HepG2 (cell line): ENCODE results near the gene RILP. TPM values are rescaled to one million over a fixed set of nuclear protein-coding genes. Genes with fewer than 3 reads are reported as not detected.
A peak's percentile ranks its signal among the peaks of the same experiment; 100 is the strongest.

Experiments
- CC2D1A ChIP-seq: sonication (generic); formaldehyde crosslinking; IDR thresholded peaks from 2 replicates; pipeline ENCODE4 v1.8.1; 2023; ENCODE audit warnings: mild to moderate bottlenecking, missing genetic modification reagents
- EHMT2 ChIP-seq: fragments of 200-600 bp; sonication (generic); IDR thresholded peaks from 2 replicates; pipeline ENCODE4 v1.7.0; 2017; ENCODE audit warnings: antibody characterized with exemption, low read depth, low read length, borderline replicate concordance
- HDAC1 ChIP-seq: sonication (generic); formaldehyde crosslinking; IDR thresholded peaks from 2 replicates; pipeline ENCODE4 v1.5.1; 2020; ENCODE audit warnings: mild to moderate bottlenecking, missing genetic modification reagents
- RFX1 ChIP-seq: fragments of 450-650 bp; IDR thresholded peaks from 2 replicates; pipeline ENCODE4 v1.6.1; 2017
- SRY ChIP-seq: sonication (generic); formaldehyde crosslinking; IDR thresholded peaks from 2 replicates; pipeline ENCODE4 v1.8.0; 2022; ENCODE audit warnings: mild to moderate bottlenecking, missing genetic modification reagents
- ZNF3 ChIP-seq: IDR thresholded peaks from 2 replicates; pipeline ENCODE4 v1.7.0; 2017; ENCODE audit warnings: inconsistent platforms
- ZNF383 ChIP-seq: sonication (generic); formaldehyde crosslinking; IDR thresholded peaks from 2 replicates; pipeline ENCODE4 v1.4.0; 2020; ENCODE audit warnings: missing genetic modification reagents, mild to moderate bottlenecking, borderline replicate concordance
- ZNF549 ChIP-seq: sonication (generic); formaldehyde crosslinking; IDR thresholded peaks from 2 replicates; pipeline ENCODE4 v1.5.0; 2020; ENCODE audit warnings: missing genetic modification reagents
- ZNF570 ChIP-seq: sonication (generic); formaldehyde crosslinking; IDR thresholded peaks from 2 replicates; pipeline ENCODE4 v1.4.0; 2020; ENCODE audit warnings: mild to moderate bottlenecking, missing genetic modification reagents, borderline replicate concordance
- ZNF768 ChIP-seq: sonication (generic); formaldehyde crosslinking; IDR thresholded peaks from 2 replicates; pipeline ENCODE4 v1.4.0; 2020; ENCODE audit warnings: missing genetic modification reagents
- ZSCAN30 ChIP-seq: sonication (generic); formaldehyde crosslinking; IDR thresholded peaks from 2 replicates; pipeline ENCODE4 v1.5.0; 2020; ENCODE audit warnings: mild to moderate bottlenecking, missing genetic modification reagents
- polyA plus RNA-seq, 8 experiments: library from polyadenylated mRNA; depleted of rRNA in 3 of 8; stranded (reverse) in 7 of 8; unstranded in 1 of 8; fragments of >200 nt; fragmentation: Illumina TruSeq in 4 of 8; extraction: Trizol in 4 of 8; gene quantifications; 2 replicates each; pipeline versions ENCODE4 v1.2.1 to v1.2.3, GENCODE V29; 2011 to 2016; ENCODE audit warnings: low read depth in 4 of 8, missing spikeins in 1 of 8, mixed read lengths in 1 of 8; ENCODE audit not compliant: insufficient read depth in 1 of 8
- total RNA-seq, 5 experiments: library from RNA; depleted of rRNA; stranded (reverse); fragments of >200 nt; fragmentation: Illumina TruSeq; extraction: Trizol; gene quantifications; 2 replicates each; pipeline ENCODE4 v1.2.3, GENCODE V29; 2016; ENCODE audit warnings: low read depth in 1 of 5
- TF ChIP-seq, protein P1 (sequence below): sonication (generic); formaldehyde crosslinking; IDR thresholded peaks from 2 replicates; pipeline ENCODE4 v1.9.0; 2021; ENCODE audit warnings: missing genetic modification reagents, borderline replicate concordance
- TF ChIP-seq, protein P2 (sequence below): sonication (generic); formaldehyde crosslinking; IDR thresholded peaks from 2 replicates; pipeline ENCODE4 v1.4.0; 2020; ENCODE audit warnings: missing genetic modification reagents
- TF ChIP-seq, protein P3 (sequence below): sonication (generic); formaldehyde crosslinking; IDR thresholded peaks from 2 replicates; pipeline ENCODE4 v1.4.0; 2020; ENCODE audit warnings: missing genetic modification reagents, borderline replicate concordance
- TF ChIP-seq, protein P4 (sequence below): sonication (generic); formaldehyde crosslinking; IDR thresholded peaks from 2 replicates; pipeline ENCODE4 v1.8.1; 2022; ENCODE audit warnings: low read depth, mild to moderate bottlenecking, missing genetic modification reagents
- TF ChIP-seq, protein P5 (sequence below): sonication (generic); formaldehyde crosslinking; IDR thresholded peaks from 2 replicates; pipeline ENCODE4 v1.8.1; 2022; ENCODE audit warnings: mild to moderate bottlenecking, missing genetic modification reagents
- TF ChIP-seq, protein P6 (sequence below): sonication (generic); formaldehyde crosslinking; IDR thresholded peaks from 2 replicates; pipeline ENCODE4 v1.4.0; 2020; ENCODE audit warnings: missing genetic modification reagents

Gene RILP
- total and polyA plus RNA-seq, 2 of the 13 experiments (the other 11 are each of a cell fraction or from before 2014, with no cell fraction given), result 6.6 to 8.1 TPM

DNA sequence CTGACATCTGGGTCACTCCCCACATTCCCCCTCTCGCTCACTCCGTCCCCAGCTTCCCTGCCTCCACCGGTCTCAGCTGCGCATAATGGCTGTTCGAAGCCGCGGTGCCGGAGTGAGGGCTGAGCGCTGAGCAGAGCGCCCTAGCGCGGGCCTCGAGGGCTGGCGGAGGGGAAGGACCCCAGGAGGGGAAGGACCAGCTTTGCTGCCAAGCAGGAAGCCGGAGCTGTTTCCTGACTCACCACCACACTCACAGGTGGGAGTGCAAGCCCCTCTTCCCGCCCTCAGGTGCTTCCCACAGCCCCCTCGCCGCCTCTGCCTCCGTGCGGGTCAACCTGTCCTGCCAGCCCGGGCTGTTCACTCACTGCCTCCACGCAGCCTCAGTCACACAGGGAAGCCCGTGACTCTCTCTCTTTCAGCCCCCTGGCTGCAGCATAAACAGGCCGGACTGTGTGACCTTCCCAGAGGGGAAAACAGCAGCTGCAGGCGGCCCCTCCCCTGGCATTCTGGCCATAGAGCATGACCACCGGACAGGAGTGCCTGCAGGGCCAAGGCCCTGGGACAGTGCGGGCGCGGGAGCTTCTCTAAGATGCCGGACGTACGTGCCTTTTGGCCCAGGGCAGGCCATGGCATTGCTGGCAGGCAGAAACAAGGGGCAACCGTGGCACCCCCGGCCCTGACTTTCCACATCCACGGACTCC is 44.7 kb downstream of the RILP start (continued):
- TF ChIP-seq, protein P1, sequence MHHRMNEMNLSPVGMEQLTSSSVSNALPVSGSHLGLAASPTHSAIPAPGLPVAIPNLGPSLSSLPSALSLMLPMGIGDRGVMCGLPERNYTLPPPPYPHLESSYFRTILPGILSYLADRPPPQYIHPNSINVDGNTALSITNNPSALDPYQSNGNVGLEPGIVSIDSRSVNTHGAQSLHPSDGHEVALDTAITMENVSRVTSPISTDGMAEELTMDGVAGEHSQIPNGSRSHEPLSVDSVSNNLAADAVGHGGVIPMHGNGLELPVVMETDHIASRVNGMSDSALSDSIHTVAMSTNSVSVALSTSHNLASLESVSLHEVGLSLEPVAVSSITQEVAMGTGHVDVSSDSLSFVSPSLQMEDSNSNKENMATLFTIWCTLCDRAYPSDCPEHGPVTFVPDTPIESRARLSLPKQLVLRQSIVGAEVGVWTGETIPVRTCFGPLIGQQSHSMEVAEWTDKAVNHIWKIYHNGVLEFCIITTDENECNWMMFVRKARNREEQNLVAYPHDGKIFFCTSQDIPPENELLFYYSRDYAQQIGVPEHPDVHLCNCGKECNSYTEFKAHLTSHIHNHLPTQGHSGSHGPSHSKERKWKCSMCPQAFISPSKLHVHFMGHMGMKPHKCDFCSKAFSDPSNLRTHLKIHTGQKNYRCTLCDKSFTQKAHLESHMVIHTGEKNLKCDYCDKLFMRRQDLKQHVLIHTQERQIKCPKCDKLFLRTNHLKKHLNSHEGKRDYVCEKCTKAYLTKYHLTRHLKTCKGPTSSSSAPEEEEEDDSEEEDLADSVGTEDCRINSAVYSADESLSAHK (CRISPR knock-in tag), result no peak
- no peak for TF ChIP-seq ZNF570
- TF ChIP-seq ZNF549 (CRISPR knock-in tag), result no peak
- TF ChIP-seq, protein P2, sequence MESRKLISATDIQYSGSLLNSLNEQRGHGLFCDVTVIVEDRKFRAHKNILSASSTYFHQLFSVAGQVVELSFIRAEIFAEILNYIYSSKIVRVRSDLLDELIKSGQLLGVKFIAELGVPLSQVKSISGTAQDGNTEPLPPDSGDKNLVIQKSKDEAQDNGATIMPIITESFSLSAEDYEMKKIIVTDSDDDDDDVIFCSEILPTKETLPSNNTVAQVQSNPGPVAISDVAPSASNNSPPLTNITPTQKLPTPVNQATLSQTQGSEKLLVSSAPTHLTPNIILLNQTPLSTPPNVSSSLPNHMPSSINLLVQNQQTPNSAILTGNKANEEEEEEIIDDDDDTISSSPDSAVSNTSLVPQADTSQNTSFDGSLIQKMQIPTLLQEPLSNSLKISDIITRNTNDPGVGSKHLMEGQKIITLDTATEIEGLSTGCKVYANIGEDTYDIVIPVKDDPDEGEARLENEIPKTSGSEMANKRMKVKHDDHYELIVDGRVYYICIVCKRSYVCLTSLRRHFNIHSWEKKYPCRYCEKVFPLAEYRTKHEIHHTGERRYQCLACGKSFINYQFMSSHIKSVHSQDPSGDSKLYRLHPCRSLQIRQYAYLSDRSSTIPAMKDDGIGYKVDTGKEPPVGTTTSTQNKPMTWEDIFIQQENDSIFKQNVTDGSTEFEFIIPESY, result 0 out of 2 replicates have a peak, but pooled peaks have one; percentile 10
- TF ChIP-seq ZNF3 (CRISPR knock-in tag), result no peak
- TF ChIP-seq HDAC1 (CRISPR knock-in tag), result peak; percentile 18; the same call in 1 of the 2 replicates
- TF ChIP-seq, protein P3, sequence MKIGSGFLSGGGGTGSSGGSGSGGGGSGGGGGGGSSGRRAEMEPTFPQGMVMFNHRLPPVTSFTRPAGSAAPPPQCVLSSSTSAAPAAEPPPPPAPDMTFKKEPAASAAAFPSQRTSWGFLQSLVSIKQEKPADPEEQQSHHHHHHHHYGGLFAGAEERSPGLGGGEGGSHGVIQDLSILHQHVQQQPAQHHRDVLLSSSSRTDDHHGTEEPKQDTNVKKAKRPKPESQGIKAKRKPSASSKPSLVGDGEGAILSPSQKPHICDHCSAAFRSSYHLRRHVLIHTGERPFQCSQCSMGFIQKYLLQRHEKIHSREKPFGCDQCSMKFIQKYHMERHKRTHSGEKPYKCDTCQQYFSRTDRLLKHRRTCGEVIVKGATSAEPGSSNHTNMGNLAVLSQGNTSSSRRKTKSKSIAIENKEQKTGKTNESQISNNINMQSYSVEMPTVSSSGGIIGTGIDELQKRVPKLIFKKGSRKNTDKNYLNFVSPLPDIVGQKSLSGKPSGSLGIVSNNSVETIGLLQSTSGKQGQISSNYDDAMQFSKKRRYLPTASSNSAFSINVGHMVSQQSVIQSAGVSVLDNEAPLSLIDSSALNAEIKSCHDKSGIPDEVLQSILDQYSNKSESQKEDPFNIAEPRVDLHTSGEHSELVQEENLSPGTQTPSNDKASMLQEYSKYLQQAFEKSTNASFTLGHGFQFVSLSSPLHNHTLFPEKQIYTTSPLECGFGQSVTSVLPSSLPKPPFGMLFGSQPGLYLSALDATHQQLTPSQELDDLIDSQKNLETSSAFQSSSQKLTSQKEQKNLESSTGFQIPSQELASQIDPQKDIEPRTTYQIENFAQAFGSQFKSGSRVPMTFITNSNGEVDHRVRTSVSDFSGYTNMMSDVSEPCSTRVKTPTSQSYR (CRISPR knock-in tag), result no peak
- TF ChIP-seq, protein P4, sequence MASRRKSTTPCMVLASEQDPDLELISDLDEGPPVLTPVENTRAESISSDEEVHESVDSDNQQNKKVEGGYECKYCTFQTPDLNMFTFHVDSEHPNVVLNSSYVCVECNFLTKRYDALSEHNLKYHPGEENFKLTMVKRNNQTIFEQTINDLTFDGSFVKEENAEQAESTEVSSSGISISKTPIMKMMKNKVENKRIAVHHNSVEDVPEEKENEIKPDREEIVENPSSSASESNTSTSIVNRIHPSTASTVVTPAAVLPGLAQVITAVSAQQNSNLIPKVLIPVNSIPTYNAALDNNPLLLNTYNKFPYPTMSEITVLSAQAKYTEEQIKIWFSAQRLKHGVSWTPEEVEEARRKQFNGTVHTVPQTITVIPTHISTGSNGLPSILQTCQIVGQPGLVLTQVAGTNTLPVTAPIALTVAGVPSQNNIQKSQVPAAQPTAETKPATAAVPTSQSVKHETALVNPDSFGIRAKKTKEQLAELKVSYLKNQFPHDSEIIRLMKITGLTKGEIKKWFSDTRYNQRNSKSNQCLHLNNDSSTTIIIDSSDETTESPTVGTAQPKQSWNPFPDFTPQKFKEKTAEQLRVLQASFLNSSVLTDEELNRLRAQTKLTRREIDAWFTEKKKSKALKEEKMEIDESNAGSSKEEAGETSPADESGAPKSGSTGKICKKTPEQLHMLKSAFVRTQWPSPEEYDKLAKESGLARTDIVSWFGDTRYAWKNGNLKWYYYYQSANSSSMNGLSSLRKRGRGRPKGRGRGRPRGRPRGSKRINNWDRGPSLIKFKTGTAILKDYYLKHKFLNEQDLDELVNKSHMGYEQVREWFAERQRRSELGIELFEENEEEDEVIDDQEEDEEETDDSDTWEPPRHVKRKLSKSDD (CRISPR knock-in tag), result no peak
- TF ChIP-seq SRY (CRISPR knock-in tag), result no peak
- TF ChIP-seq, protein P5, sequence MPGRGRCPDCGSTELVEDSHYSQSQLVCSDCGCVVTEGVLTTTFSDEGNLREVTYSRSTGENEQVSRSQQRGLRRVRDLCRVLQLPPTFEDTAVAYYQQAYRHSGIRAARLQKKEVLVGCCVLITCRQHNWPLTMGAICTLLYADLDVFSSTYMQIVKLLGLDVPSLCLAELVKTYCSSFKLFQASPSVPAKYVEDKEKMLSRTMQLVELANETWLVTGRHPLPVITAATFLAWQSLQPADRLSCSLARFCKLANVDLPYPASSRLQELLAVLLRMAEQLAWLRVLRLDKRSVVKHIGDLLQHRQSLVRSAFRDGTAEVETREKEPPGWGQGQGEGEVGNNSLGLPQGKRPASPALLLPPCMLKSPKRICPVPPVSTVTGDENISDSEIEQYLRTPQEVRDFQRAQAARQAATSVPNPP (CRISPR knock-in tag), result no peak
- no peak for TF ChIP-seq CC2D1A (CRISPR knock-in tag)
- no peak for TF ChIP-seq RFX1
- no peak for TF ChIP-seq EHMT2
- no peak for TF ChIP-seq ZSCAN30
- no peak for TF ChIP-seq ZNF383
- TF ChIP-seq, protein P6, sequence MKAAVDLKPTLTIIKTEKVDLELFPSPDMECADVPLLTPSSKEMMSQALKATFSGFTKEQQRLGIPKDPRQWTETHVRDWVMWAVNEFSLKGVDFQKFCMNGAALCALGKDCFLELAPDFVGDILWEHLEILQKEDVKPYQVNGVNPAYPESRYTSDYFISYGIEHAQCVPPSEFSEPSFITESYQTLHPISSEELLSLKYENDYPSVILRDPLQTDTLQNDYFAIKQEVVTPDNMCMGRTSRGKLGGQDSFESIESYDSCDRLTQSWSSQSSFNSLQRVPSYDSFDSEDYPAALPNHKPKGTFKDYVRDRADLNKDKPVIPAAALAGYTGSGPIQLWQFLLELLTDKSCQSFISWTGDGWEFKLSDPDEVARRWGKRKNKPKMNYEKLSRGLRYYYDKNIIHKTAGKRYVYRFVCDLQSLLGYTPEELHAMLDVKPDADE (CRISPR knock-in tag), result no peak
- TF ChIP-seq ZNF768, result peak; percentile 15; the same call in 1 of the 2 replicates
